Measurements from ENCODE around the gene TRHDE. TPM values are rescaled to one million over a fixed set of nuclear protein-coding genes. Genes with fewer than 3 reads are reported as not detected.

Gene TRHDE
- total and polyA plus RNA-seq, 2 donors (not counting 3 experiments of a cell fraction or from before 2014, with no cell fraction given) = not detected

GRCh38 chr12:72465155-72465554, 193.0 kb downstream of the TRHDE start:
- BruUV-seq (replicated peaks) = no TSS peak
- no peaks in the 10 kb centered on the region for H3K4me1 ChIP-seq (ENCODE audit: control insufficient read depth, extremely low read depth, insufficient read depth, low read length)
- no peaks in the 10 kb centered on the region for H3K36me3 ChIP-seq (ENCODE audit: control insufficient read depth in 2 of 2, extremely low read depth in 1 of 2, insufficient read depth in 2 of 2, low read length in 2 of 2)
- H3K79me2 ChIP-seq (ENCODE audit: control insufficient read depth, insufficient read depth, low read length) = no peaks in the 10 kb centered on the region
- intact Hi-C loops (cut with micrococcal nuclease) = no loop called here
- no peak overlapping the region for H2AFZ ChIP-seq (ENCODE audit: low read depth, low read length)
- no peak for FAIRE-seq
- DNase-seq (ENCODE audit: low read depth, low spot score) = no peak
- H3K9me3 ChIP-seq (replicated peaks; ENCODE audit: control insufficient read depth, insufficient read depth, low read length) = peaks cover 4% of the 10 kb centered on the region
- no peaks in the 10 kb centered on the region for H4K20me1 ChIP-seq (replicated peaks; ENCODE audit: control insufficient read depth, extremely low read depth, insufficient read depth, low read length)
- ChIA-PET POLR2A (no interaction called here), CTCF (no interaction called here)
- dilution Hi-C loops (cut with MboI; ENCODE audit: extremely low pct_ligation_motif_present, low sequenced_read_pairs) = no loop called here
- H3K27ac ChIP-seq (ENCODE audit: insufficient read depth, low read depth, low read length) = no peak overlapping the region
- H3K27me3 ChIP-seq (ENCODE audit: control insufficient read depth in 2 of 2, insufficient read depth in 2 of 2, low read length in 2 of 2) = no peaks in the 10 kb centered on the region
- no peak for TF ChIP-seq MYC (IDR thresholded peaks at IDR 0.05; ENCODE audit: low read depth, low read length)
- no peak for TF ChIP-seq JUN (IDR thresholded peaks at IDR 0.05; ENCODE audit: borderline replicate concordance, insufficient read depth, insufficient read length, low read depth)
- no peak for TF ChIP-seq FOS (IDR thresholded peaks at IDR 0.05; ENCODE audit: borderline replicate concordance, insufficient read depth, low read length)
- TF ChIP-seq POLR2A (IDR thresholded peaks at IDR 0.05; ENCODE audit: low read depth, low read length) = no peak
- TF ChIP-seq POLR2AphosphoS5 (IDR thresholded peaks at IDR 0.05; ENCODE audit: insufficient read depth, low read depth, low read length) = no peak
- no peak for TF ChIP-seq EZH2 (IDR thresholded peaks at IDR 0.05; ENCODE audit: borderline replicate concordance, low read depth, low read length, severe bottlenecking)
- no peak for TF ChIP-seq CTCF (IDR thresholded peaks at IDR 0.05; ENCODE audit: extremely low read depth in 1 of 2, insufficient read depth in 1 of 2, low read depth in 1 of 2, low read length in 2 of 2)
- TF ChIP-seq MAX (IDR thresholded peaks at IDR 0.05; ENCODE audit: insufficient read depth, insufficient read length) = no peak
- TF ChIP-seq GATA2 (IDR thresholded peaks at IDR 0.05; ENCODE audit: insufficient read depth, insufficient read length, low read depth, low read length) = no peak
- no peaks in the 10 kb centered on the region for H3K9me1 ChIP-seq (replicated peaks; ENCODE audit: control insufficient read depth, extremely low read depth, insufficient read depth, low read length)
- no peak overlapping the region for H3K4me3 ChIP-seq (replicated peaks in 1 of 3; ENCODE audit: insufficient read depth in 1 of 3, low read depth in 1 of 3, low read length in 3 of 3)
- no peak overlapping the region for H3K9ac ChIP-seq (replicated peaks; ENCODE audit: extremely low read depth, insufficient read depth, low read length)
- H3K4me2 ChIP-seq (ENCODE audit: insufficient read depth, low read length) = no peak overlapping the region
